Cortex of kidney (tissue), 1 donor: ENCODE data around the gene GRIK5.
"Not testable (repeated sequence)": the region's sequence is repeated elsewhere in the genome, so short reads cannot be mapped to it uniquely, and the experiment has no call there.

Experiments used
- DNase-seq: peaks from one replicate; lab custom pipeline; 2025; lab: John Stamatoyannopoulos, UW

GRIK5 gene, protein sequence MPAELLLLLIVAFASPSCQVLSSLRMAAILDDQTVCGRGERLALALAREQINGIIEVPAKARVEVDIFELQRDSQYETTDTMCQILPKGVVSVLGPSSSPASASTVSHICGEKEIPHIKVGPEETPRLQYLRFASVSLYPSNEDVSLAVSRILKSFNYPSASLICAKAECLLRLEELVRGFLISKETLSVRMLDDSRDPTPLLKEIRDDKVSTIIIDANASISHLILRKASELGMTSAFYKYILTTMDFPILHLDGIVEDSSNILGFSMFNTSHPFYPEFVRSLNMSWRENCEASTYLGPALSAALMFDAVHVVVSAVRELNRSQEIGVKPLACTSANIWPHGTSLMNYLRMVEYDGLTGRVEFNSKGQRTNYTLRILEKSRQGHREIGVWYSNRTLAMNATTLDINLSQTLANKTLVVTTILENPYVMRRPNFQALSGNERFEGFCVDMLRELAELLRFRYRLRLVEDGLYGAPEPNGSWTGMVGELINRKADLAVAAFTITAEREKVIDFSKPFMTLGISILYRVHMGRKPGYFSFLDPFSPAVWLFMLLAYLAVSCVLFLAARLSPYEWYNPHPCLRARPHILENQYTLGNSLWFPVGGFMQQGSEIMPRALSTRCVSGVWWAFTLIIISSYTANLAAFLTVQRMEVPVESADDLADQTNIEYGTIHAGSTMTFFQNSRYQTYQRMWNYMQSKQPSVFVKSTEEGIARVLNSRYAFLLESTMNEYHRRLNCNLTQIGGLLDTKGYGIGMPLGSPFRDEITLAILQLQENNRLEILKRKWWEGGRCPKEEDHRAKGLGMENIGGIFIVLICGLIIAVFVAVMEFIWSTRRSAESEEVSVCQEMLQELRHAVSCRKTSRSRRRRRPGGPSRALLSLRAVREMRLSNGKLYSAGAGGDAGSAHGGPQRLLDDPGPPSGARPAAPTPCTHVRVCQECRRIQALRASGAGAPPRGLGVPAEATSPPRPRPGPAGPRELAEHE

DNA sequence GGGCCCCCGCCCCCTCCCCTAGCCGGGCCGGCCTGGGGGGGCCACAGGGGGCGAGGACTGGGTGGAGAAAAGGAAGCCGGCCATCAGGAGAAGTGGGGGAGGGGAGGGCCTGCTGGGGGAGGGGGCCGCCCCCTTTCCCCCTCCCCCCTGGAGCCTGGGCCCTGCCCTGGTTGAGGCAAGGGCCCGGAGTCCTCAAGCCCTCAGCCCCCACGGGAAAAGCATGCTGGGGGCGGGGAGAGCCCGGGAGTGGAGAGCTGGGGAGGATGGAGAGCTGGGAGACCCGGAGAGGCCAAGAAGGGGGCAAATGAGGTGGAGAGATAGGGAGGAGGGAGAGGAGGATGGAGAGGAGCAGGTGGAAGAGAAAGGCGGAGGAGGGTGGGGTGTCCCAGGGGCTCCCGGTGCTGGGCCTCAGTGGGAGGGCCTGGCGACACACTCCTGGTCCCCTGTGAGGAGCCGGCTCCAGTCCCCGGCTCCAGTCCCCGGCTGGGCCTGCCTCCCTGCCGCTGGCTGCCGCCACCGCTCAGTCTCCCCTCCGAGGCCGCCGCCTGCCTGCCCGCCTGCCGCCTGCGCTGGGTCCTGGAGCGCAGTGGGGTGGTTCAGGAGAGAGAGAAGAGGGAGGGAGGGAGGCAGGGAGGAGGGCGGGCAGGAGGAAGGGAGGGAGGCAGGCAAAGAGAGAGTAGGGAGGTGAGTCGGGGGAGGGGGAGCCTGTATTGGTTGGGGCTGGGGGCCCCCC lies at the start of gene GRIK5:
GRIK5 (minus strand) TSS at position 588 of the 733 bp plus-strand sequence. CDS start 4,436 bp downstream, outside the sequence.
- no peak for DNase-seq

- DNase-seq = no peak
Measured at GRCh38 chr19:42117076-42117475, 47.1 kb upstream of the GRIK5 start.

DNA sequence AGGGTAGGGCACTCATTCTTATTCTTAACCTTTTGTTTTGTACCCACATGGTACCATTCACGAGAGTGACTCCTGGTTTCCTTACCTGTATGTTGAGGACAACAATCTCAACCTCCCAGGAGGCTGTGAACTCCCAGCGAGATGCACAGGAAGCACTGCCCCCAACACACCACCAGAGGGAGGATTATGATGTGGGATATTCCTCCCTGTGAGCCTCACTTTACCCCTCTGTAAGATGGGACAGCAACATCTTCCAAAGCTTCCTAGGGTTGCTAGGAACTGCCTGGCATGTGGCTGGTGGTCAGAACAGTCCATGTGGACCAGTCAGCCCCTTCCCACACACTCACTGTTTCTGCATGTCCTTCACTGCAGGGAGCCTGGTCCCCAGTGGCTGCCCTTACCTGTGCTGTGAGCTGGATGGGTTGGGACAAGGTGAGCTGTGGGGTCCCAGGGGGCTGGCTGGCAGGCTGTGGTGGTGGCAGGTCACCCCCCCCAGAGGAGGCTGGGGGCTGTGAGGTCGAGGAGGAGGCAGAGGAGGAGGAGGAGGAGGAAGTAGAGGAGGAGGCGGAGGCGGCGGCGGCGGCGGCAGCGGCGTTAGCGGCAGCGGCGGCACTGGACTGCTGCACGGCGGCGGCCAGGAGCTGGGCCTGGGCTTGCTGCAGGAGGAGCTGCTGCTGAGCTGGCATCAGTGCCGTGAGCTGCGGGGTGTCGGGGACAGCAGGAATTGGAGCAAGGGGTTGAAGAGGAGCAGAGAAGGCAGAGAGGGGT lies 46.5 kb upstream of the GRIK5 start:
- no peak for DNase-seq

GRCh38 chr19:42115705-42116104 lies 45.7 kb upstream of the GRIK5 start:
- no peak for DNase-seq

DNA sequence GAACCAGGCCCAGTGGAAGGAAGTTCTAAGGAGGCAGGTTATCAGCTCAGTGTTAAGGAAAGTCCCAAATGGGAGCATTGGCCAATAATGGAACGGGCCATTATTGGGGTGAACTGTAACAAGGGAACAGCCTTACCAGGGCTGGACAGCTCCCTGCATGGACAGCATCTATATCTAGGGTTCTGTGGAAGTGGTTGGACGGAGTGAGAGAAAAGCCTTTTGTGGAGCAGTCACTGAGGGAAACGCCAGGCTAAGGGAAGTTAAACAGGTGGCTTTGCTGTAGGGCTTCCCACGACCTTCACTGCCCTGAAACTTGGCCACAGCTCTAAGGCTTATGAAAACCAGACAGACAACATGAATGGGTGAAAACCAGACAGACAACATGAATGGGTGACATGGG lies 45.2 kb upstream of the GRIK5 start:
- no peak for DNase-seq

GRCh38 chr19:42114412-42114811 lies 44.4 kb upstream of the GRIK5 start:
- DNase-seq = no peak

GRCh38 chr19:42113641-42114348 lies 43.8 kb upstream of the GRIK5 start:
- no peak for DNase-seq

DNA sequence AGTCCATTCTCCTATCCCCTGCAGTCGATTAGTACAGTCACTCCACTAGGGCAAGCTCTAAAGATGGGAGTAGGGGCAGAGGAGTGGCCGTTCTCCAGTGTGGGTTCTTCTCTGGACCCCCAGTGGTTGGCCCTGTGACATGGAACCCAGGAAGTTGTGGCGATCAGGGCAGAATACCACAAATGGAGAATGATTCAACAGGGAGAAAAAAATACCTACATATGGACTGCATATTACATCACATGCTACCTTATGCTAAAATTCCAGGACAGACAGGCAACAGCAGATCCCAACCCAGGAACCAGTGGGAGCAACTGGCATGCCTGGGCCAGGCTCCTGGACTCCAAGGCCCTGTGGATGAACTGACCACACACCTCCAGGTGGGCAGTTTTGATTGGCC lies 41.8 kb upstream of the GRIK5 start:
- no peak for DNase-seq

DNA sequence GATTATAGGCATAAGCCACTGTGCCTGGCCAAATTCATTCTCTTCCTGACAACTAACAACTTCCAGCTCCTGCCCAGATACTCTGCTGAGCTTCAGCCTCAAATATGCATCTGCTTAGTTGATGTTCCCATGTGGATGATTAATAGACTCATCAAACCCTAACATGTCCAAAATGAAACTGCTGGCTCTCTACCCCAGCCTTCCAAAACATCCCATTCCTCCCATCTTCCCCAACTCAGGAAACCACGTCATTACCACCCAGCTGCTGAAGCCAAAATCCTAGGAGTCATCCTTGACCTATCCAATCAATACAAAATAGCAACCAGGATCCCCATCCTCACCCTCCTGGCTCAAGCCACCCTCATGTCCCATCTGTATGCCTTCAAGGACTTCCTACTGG lies 41.4 kb upstream of the GRIK5 start:
- no peak for DNase-seq

DNA sequence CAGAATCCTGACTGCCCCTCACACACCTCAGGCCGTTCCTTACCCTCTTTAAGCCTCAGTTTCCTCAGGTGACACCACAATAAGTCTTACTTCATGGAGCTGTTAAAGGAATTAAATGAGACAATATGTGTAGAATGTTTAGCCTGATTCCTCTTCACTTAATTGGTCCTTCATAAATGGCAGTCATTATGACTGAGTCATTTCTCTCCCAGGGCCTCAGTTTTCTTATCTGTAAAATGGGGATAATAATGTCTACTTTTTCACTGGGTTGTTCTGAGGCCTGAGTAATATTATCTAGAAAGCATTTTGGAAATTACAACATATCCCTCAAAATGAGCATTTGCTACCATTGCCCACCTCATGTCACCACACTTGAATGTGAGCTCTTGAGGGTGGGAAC lies 40.7 kb upstream of the GRIK5 start:
- DNase-seq = no peak

DNA sequence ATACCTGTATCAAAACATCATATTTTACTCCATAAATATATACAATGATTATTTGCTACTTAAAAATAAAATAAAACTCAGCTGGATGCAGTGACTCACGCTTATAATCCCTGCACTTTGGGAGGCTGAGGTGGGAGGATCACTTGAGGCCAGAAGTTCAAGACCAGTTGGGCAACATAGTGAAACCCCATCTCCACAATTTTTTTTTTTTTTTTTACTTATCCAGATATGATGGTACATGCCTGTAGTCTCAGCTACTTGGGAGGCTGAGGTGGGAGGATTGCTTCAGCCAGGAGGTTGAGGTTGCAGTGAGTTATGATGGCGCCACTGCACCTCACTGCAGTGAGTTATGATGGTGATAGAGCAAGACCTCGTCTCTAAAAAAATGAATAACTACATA lies 39.9 kb upstream of the GRIK5 start:
- no peak for DNase-seq

GRCh38 chr19:42108527-42109389 lies 38.8 kb upstream of the GRIK5 start:
- no peak for DNase-seq

- DNase-seq = no peak
Measured at GRCh38 chr19:42105368-42105767, 35.4 kb upstream of the GRIK5 start.

DNA sequence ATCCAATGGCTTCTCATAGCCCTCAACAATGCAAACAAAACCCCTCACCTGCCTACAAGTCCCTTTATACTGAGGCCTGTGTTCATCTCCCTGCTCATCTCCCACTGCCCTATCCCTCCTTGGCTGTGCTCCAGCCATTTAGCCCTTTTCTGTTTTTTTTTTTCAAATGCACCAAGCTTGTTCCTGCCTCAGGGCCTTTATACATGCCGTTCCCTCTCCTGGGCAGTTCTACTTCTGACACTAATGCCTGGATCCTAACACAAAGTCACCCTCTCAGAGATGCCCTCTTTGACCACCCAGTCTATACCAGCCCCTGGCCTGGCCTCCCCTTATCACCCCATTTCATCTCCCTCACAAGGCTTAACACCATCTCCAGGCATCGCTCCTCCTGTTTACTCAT lies 32.9 kb upstream of the GRIK5 start:
- no peak for DNase-seq

- not testable (repeated sequence) for DNase-seq
Measured at GRCh38 chr19:42100241-42100640, 30.2 kb upstream of the GRIK5 start.

GRCh38 chr19:42099336-42099925 lies 29.4 kb upstream of the GRIK5 start:
- DNase-seq = no peak

DNA sequence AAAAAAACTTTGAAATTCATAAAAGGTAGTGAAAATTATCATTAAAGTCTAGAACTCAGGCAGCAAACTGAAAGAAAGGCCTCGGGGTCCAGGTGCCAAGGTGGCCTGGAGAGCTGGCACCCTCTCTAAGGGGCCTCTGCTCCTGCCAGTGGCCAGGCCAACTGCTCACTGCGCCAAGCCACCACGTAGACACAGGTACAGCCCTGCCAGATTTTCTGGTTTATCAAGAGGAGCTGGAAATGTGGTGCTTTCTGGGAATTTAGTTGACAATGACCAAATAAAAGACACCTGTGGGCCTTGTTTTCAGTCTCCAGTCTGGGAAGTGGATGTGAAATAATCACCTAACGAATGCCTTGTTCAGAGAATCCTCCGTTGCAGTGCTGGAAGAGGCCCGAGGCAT lies 28.8 kb upstream of the GRIK5 start:
- no peak for DNase-seq

GRCh38 chr19:42097461-42097860 lies 27.5 kb upstream of the GRIK5 start:
- DNase-seq = no peak

- DNase-seq = no peak
Measured at GRCh38 chr19:42096255-42096837, 26.3 kb upstream of the GRIK5 start.
